ENCODE results near the gene KCNA3.

KCNA3 gene

DNA sequence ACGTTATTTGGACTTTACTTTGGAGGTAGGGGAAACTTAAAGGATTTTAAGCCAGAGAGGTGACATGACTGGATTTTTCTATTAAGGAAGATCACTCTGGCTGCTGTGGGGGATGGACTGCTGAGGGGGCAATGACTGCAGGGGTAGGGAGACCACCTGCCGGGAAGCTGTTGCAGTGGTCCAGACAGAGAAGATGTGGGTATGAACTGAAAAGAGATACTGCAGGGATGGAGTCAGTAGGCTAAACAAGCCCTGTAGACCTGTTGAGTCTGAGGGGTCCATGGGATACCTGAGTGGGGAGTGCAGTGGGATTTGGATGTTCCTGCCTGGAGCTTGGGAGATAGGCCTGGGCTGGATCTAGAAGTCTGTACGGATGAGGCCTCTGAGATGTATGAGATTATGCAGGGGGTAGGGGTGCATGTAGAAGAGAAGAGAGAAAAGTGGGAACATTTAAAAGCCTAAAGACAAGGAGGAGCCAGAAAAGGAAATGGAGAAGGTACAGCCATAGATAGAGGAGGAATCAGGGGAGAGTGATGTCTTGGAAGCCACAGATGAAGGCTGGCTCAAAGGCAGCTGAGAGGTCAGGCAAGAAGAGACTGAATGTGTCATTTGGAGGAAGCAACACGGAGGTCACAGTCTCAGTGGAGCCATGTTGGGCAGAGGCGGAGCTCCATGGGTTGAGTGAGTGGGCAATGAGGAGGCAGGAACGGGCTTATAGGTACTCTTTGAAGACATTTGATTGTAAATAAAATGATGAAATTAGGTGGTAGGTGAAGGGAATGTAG is 42.7 kb downstream of the KCNA3 start:
- no peak overlapping the region for H3K4me3 ChIP-seq (ENCODE audit: low read depth, low read length)
- DNase-seq (ENCODE audit: low read depth), result no peak
- TF ChIP-seq, protein P1, sequence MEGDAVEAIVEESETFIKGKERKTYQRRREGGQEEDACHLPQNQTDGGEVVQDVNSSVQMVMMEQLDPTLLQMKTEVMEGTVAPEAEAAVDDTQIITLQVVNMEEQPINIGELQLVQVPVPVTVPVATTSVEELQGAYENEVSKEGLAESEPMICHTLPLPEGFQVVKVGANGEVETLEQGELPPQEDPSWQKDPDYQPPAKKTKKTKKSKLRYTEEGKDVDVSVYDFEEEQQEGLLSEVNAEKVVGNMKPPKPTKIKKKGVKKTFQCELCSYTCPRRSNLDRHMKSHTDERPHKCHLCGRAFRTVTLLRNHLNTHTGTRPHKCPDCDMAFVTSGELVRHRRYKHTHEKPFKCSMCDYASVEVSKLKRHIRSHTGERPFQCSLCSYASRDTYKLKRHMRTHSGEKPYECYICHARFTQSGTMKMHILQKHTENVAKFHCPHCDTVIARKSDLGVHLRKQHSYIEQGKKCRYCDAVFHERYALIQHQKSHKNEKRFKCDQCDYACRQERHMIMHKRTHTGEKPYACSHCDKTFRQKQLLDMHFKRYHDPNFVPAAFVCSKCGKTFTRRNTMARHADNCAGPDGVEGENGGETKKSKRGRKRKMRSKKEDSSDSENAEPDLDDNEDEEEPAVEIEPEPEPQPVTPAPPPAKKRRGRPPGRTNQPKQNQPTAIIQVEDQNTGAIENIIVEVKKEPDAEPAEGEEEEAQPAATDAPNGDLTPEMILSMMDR (IDR thresholded peaks at IDR 0.05; ENCODE audit: control insufficient read depth, extremely low read depth, insufficient read depth), result no peak

- TF ChIP-seq, protein P1 (IDR thresholded peaks at IDR 0.05; ENCODE audit: control insufficient read depth, extremely low read depth, insufficient read depth), result peak; percentile 93
- DNase-seq (ENCODE audit: low read depth), result no peak
- H3K4me3 ChIP-seq (ENCODE audit: low read depth, low read length), result no peak overlapping the region
Measured at GRCh38 chr1:110630839-110631663, 43.7 kb downstream of the KCNA3 start.

DNA sequence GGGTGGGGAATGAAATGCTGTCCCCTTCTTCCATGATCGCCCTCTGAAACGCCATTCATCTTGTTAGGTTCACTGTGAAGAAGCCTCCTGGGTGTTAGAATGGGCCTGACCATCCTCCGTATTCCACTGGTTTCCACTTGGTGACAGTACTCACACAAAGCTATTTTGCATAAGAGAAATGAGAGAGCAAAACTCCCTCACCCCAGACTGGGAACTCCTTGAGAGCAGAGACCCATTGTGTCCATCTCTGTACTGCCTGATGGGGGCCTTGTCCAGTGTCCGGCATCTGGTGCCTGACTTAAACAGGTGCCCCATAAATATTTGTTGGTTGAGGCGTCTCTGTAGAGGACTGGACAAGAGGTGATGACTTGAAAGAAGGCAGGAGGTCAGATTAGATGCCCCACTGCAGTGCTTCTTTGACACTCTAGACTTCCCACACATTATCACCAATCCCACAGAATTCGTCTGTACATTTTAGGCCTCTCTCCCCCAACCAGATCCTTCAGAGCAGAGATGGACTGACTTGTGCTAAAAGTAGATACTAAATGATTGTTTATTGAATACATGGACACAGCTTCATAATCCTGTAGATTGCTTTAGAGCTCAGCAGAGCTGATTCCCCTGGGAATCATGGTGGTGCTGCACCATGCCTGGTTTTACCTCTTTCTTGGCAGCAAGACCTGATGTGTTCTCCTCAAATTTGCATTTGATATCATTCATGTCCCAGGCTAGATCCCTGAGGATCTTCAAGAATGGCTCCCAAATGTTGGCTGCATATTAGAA is 46.2 kb downstream of the KCNA3 start:
- DNase-seq (ENCODE audit: low read depth), result no peak
- TF ChIP-seq, protein P1 (IDR thresholded peaks at IDR 0.05; ENCODE audit: control insufficient read depth, extremely low read depth, insufficient read depth), result no peak
- no peak overlapping the region for H3K4me3 ChIP-seq (ENCODE audit: low read depth, low read length)

DNA sequence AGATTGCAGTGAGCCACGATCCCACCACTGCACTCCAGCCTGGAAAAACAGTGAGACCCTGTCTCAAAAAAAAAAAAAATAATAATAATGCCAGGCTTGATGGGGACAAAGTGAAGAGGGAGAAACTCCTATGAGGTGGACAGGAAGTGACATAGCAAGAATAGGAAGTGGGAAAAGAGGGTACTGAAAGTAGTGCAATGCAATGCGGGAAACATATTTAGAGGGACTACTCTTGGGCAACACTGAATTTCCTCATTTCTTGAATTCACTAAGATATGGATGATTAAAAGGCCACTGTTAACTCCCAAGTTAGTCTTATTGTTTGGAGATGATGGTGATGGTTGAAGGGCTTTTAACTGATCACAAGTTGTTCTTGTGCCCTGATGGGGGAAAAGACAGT is 47.0 kb downstream of the KCNA3 start:
- TF ChIP-seq, protein P1 (IDR thresholded peaks at IDR 0.05; ENCODE audit: control insufficient read depth, extremely low read depth, insufficient read depth), result no peak
- no peak overlapping the region for H3K4me3 ChIP-seq (ENCODE audit: low read depth, low read length)
- DNase-seq (ENCODE audit: low read depth), result no peak

- no peak overlapping the region for H3K4me3 ChIP-seq (ENCODE audit: low read depth, low read length)
- TF ChIP-seq, protein P1 (IDR thresholded peaks at IDR 0.05; ENCODE audit: control insufficient read depth, extremely low read depth, insufficient read depth), result no peak
- no peak for DNase-seq (ENCODE audit: low read depth)
Measured at GRCh38 chr1:110626889-110627288, 47.9 kb downstream of the KCNA3 start.
